MCF 10A (cell line): ENCODE measurements around the gene C1orf21. TPM values are rescaled to one million over a fixed set of nuclear protein-coding genes. Genes with fewer than 3 reads are reported as not detected.

Experiments used
- BruUV-seq: library from RNA; stranded (reverse); fragments of 400-500 nt; replicated peaks from 2 replicates; lab custom pipeline; 2021; lab: Mats Ljungman, UMichigan
- CTCF ChIA-PET: fragments of 300-600 bp; sonication (Branson Sonifier 250); formaldehyde crosslinking; extraction: SDS; loops from one replicate; lab custom pipeline; 2021; ENCODE audit warnings: antibody characterized with exemption, inconsistent platforms; lab: Yijun Ruan, JAX
- POLR2A ChIA-PET: fragments of 300-600, 350-650 bp; sonication (Branson Sonifier 250); formaldehyde crosslinking; extraction: SDS; loops from one replicate; lab custom pipeline; 2020; ENCODE audit warnings: antibody characterized with exemption, inconsistent platforms; lab: Yijun Ruan, JAX
- DNase-seq: peaks from one replicate; pipeline ENCODE4 v3.0.0-alpha.2; 2018; ENCODE audit not compliant: unreplicated experiment
- H3K27ac Mint-ChIP-seq: one replicate; pipeline ENCODE4 v1.8.0; 2022; ENCODE audit warnings: mild to moderate bottlenecking, low read depth, mixed read lengths; ENCODE audit not compliant: unreplicated experiment
- H3K27me3 Mint-ChIP-seq: one replicate; pipeline ENCODE4 v1.8.0; 2022; ENCODE audit warnings: mixed read lengths; ENCODE audit not compliant: insufficient read depth, unreplicated experiment
- H3K36me3 Mint-ChIP-seq: one replicate; pipeline ENCODE4 v1.8.0; 2022; ENCODE audit warnings: mild to moderate bottlenecking, moderate library complexity, mixed read lengths; ENCODE audit not compliant: insufficient read depth, unreplicated experiment
- H3K4me1 Mint-ChIP-seq: one replicate; pipeline ENCODE4 v1.8.0; 2022; ENCODE audit warnings: mixed read lengths; ENCODE audit not compliant: insufficient read depth, unreplicated experiment
- H3K4me3 Mint-ChIP-seq: one replicate; pipeline ENCODE4 v1.8.0; 2022; ENCODE audit warnings: mild to moderate bottlenecking, moderate library complexity, mixed read lengths; ENCODE audit not compliant: unreplicated experiment
- H3K9me3 Mint-ChIP-seq: one replicate; pipeline ENCODE4 v1.8.0; 2022; ENCODE audit warnings: mixed read lengths; ENCODE audit not compliant: unreplicated experiment
- CTCF ChIP-seq: fragments of 200-600 bp; IDR thresholded peaks from one replicate; pipeline ENCODE4 v1.8.0; 2022; ENCODE audit warnings: antibody characterized with exemption, mild to moderate bottlenecking; ENCODE audit not compliant: unreplicated experiment
- intact Hi-C: fragments of 100-400 bp; cut with micrococcal nuclease; formaldehyde crosslinking; loops from 2 replicates; pipeline ENCODE4 v1.14.1; 2022
- total RNA-seq: library from RNA; stranded (reverse); gene quantifications from 2 replicates; pipeline ENCODE4 v1.2.3, GENCODE V29; 2022

The C1orf21 gene
- total RNA-seq, 1 experiment from 2014 or later, result 23.2 TPM

- Mint-ChIP-seq H3K27me3 (no peaks in the 10 kb centered on the region), H3K27ac (no peak overlapping the region), H3K36me3 (no peaks in the 10 kb centered on the region), H3K4me3 (no peak overlapping the region), H3K4me1 (no peaks in the 10 kb centered on the region), H3K9me3 (no peaks in the 10 kb centered on the region)
- no peak for TF ChIP-seq CTCF
- ChIA-PET CTCF (interaction anchor here (0.6 to 0.9 kb wide), 2 partner anchors 312 to 467 kb away, joined by 3 read pairs; no protein-coding TSS in a partner anchor), POLR2A (no interaction called here)
- no TSS peak for BruUV-seq
- intact Hi-C loops, result no loop called here
- DNase-seq, result no peak
Observed at GRCh38 chr1:184351416-184351975, 35.3 kb upstream of the C1orf21 start.

GRCh38 chr1:184352776-184353175 lies 34.1 kb upstream of the C1orf21 start:
- intact Hi-C loops, result no loop called here
- no peaks in the 10 kb centered on the region for H3K4me1 Mint-ChIP-seq
- H3K9me3 Mint-ChIP-seq, result no peaks in the 10 kb centered on the region
- no TSS peak for BruUV-seq
- no peaks in the 10 kb centered on the region for H3K36me3 Mint-ChIP-seq
- POLR2A ChIA-PET, result interaction anchor here (1.1 to 1.7 kb wide), 2 partner anchors 8 to 46 kb away, joined by 3 to 4 read pairs; no protein-coding TSS in a partner anchor
- no peak overlapping the region for H3K27ac Mint-ChIP-seq
- CTCF ChIA-PET, result interaction anchor here (0.9 to 1.9 kb wide), 2 partner anchors 11 to 311 kb away, joined by 3 to 5 read pairs; no protein-coding TSS in a partner anchor
- no peak overlapping the region for H3K4me3 Mint-ChIP-seq
- H3K27me3 Mint-ChIP-seq, result no peaks in the 10 kb centered on the region
- DNase-seq, result no peak
- no peak for TF ChIP-seq CTCF

GRCh38 chr1:184354719-184355118 lies 32.1 kb upstream of the C1orf21 start:
- ChIA-PET CTCF (interaction anchor here (0.8 kb wide), 1 partner anchor 21 kb away, joined by 3 read pairs; no protein-coding TSS in a partner anchor), POLR2A (no interaction called here)
- Mint-ChIP-seq H3K4me1 (peaks cover 1% of the 10 kb centered on the region), H3K9me3 (no peaks in the 10 kb centered on the region), H3K27me3 (no peaks in the 10 kb centered on the region), H3K36me3 (no peaks in the 10 kb centered on the region), H3K4me3 (no peak overlapping the region), H3K27ac (no peak overlapping the region)
- BruUV-seq, result no TSS peak
- DNase-seq, result no peak
- no peak for TF ChIP-seq CTCF
- intact Hi-C loops, result no loop called here

GRCh38 chr1:184356891-184357290 lies 29.9 kb upstream of the C1orf21 start:
- CTCF ChIA-PET, result no interaction called here
- DNase-seq, result no peak
- Mint-ChIP-seq H3K36me3 (no peaks in the 10 kb centered on the region), H3K9me3 (no peaks in the 10 kb centered on the region), H3K4me3 (no peak overlapping the region), H3K27ac (no peak overlapping the region), H3K4me1 (peaks cover 7% of the 10 kb centered on the region), H3K27me3 (no peaks in the 10 kb centered on the region)
- no TSS peak for BruUV-seq
- POLR2A ChIA-PET, result interaction anchor here (1.1 kb wide), 1 partner anchor 10 kb away, joined by 3 read pairs; no protein-coding TSS in a partner anchor
- no peak for TF ChIP-seq CTCF
- intact Hi-C loops, result no loop called here
